HG03575 (cell line): Measurements from ENCODE around the gene LTO1.

ENCODE experiments used
- ATAC-seq: cut with Tn5 transposase; IDR thresholded peaks from one replicate; pipeline ENCODE4 v1.9.1; 2021; ENCODE audit not compliant: unreplicated experiment, insufficient number of reproducible peaks, low FRiP score; ENCODE audit errors: extremely low read depth

Gene LTO1

DNA sequence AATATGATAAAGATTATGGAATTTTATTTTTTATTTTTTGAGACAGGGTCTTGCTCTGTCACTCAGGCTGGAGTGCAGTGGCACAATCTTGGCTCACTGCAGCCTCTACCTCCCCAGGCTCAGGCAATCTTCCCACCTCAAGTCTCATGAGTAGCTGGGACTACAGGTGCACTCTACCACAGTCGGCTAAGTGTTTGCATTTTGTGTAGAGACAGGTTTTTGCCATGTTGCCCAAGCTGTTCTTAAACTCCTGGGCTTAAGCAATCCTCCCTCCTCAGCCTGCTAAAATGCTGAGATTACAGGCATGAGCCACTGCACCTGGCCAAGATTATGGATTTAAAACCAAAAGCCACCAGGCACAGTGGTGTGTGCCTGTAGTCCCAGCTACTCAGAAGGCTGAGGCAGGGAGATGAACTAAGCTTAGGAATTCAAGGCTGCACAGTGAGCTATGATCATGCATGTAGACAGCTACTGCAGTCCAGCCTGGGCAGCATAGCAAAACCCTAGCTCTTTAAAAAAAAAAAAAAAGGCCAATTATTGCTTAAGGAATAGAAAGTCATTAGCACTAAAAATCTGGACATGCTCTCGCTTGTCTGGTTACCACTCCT lies 54.4 kb downstream of the LTO1 start:
- ATAC-seq, result no peak

DNA sequence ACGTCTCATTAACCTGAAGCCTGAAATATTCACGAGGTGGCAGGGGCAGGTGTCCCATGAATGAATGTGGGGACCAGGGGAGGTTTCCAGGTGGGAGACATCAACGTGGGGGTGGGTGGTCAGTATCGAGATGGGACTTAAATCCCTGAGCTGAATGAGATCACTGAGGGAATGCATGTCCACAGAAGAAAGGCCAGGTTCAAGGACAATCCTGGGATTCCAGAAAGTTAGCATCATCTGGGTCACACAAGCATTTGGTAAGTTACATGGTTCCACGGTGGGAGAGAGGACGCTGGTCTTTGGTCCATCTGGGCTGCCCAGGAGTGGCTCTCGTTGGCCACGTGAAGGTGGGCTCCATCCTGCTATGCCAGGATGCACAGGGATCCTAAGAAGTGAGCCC lies 56.9 kb downstream of the LTO1 start:
- no peak for ATAC-seq

DNA sequence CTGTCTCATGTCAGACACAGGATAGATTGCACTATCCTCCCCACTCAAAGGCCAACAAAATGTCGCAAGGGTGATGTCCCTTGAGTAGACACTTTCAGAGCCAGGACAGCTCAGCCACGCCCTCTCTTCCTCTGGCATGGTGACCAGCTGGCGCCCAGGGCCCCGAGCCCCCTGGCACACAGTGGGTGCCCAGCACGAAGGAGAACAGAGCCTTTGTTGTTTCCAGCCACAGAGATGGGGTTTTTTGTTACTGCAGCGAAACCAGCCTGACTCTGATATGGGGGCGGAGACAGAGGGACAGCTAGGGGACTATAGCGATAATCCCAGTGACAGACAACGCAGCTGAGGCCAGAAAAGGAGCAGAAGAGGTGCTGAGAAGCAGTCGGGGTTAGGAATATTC lies 57.5 kb downstream of the LTO1 start:
- ATAC-seq, result no peak

DNA sequence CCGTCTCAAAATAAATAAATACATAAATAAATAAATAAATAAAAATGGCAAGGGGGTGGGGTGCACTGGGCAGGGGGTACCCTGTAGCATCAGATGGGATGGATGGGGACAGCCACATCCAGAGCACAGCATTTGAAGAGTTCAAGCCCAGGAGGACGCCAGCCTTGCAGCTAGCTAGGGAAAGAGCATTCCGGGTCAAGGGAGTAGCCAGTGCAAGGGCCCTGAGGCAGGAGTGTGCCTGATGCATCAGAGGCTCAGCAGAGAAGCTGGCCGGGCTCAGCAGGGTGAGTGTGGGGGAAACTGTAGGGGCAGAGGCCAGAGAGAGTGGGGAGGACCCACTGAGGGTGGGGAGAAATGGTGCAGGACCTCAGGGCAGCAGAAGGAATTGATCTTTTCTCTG lies 57.9 kb downstream of the LTO1 start:
- no peak for ATAC-seq
